SU-DHL-6 (cell line): ENCODE data around the gene PIGO.
A peak's percentile ranks its signal among the peaks of the same experiment; 100 is the strongest.

Source experiments
- H2AFZ ChIP-seq: fragments of 200-600 bp; sonication (generic); 2 replicates; pipeline ENCODE4 v1.6.1; 2014; ENCODE audit warnings: low read depth, mild to moderate bottlenecking, moderate library complexity, mixed read lengths, antibody characterized with exemption, low read length; ENCODE audit not compliant: severe bottlenecking
- H3F3A ChIP-seq: fragments of 200-600 bp; shearing (Covaris generic); 2 replicates; pipeline ENCODE4 v1.6.0; 2016; ENCODE audit warnings: antibody characterized with exemption, mild to moderate bottlenecking; ENCODE audit not compliant: insufficient read depth
- H3K27ac ChIP-seq: fragments of 200-600 bp; sonication (generic); 2 replicates; pipeline ENCODE4 v1.5.1; 2016; ENCODE audit warnings: low read depth, mild to moderate bottlenecking, low read length, moderate library complexity, mixed read lengths
- H3K27me3 ChIP-seq: fragments of 200-600 bp; sonication (generic), shearing (Covaris generic); 2 replicates; pipeline ENCODE4 v1.6.0; 2014; ENCODE audit warnings: mild to moderate bottlenecking, low read length
- H3K36me3 ChIP-seq: fragments of 200-600 bp; sonication (generic); 2 replicates; pipeline ENCODE4 v1.6.1; 2014; ENCODE audit warnings: mild to moderate bottlenecking, low read length, mixed read lengths
- H3K4me2 ChIP-seq: fragments of 300-600, 200-600 bp; shearing (Covaris generic), sonication (generic); 2 replicates; pipeline ENCODE4 v1.6.0; 2014; ENCODE audit warnings: low read length, low read depth, mild to moderate bottlenecking; ENCODE audit not compliant: poor library complexity, severe bottlenecking
- H3K4me3 ChIP-seq: fragments of 200-600 bp; sonication (generic); 2 replicates; pipeline ENCODE4 v1.5.1; 2014; ENCODE audit warnings: antibody characterized with exemption, low read length, mild to moderate bottlenecking, mixed read lengths; ENCODE audit not compliant: insufficient read depth, poor library complexity, severe bottlenecking
- H3K79me2 ChIP-seq: fragments of 200-600 bp; sonication (generic); 2 replicates; pipeline ENCODE4 v1.6.1; 2014; ENCODE audit warnings: mild to moderate bottlenecking, low read length, moderate library complexity; ENCODE audit not compliant: insufficient read depth
- H3K9ac ChIP-seq: fragments of 200-600 bp; sonication (generic); 2 replicates; pipeline ENCODE4 v1.7.0; 2014; ENCODE audit warnings: mild to moderate bottlenecking, low read length
- H3K9me2 ChIP-seq: fragments of 200-600 bp; sonication (generic); replicated peaks from 2 replicates; pipeline ENCODE4 v1.6.1; 2014; ENCODE audit warnings: low read length; ENCODE audit not compliant: insufficient read depth
- H3K9me3 ChIP-seq: fragments of 200-600 bp; sonication (generic); 2 replicates; pipeline ENCODE4 v1.6.1; 2014; ENCODE audit warnings: low read length, mixed read lengths; ENCODE audit not compliant: insufficient read depth
- H4K20me1 ChIP-seq: fragments of 200-600 bp; sonication (generic); 2 replicates; pipeline ENCODE4 v1.6.1; 2014; ENCODE audit warnings: low read depth, mild to moderate bottlenecking, antibody characterized with exemption, low read length, moderate library complexity, mixed read lengths
- CTCF ChIP-seq: fragments of 200-600 bp; sonication (generic); IDR thresholded peaks from one replicate; pipeline ENCODE4 v1.5.1; 2017; ENCODE audit warnings: antibody characterized with exemption, mild to moderate bottlenecking, low read length, moderate library complexity; ENCODE audit not compliant: insufficient read depth, poor library complexity, severe bottlenecking
- EZH2phosphoT487 ChIP-seq: fragments of 200-600 bp; sonication (generic), shearing (Covaris generic); conservative IDR thresholded peaks from 2 replicates; pipeline ENCODE4 v1.6.1; 2018; ENCODE audit warnings: mild to moderate bottlenecking, antibody characterized with exemption, low read length, moderate library complexity, mixed read lengths

Gene PIGO

DNA sequence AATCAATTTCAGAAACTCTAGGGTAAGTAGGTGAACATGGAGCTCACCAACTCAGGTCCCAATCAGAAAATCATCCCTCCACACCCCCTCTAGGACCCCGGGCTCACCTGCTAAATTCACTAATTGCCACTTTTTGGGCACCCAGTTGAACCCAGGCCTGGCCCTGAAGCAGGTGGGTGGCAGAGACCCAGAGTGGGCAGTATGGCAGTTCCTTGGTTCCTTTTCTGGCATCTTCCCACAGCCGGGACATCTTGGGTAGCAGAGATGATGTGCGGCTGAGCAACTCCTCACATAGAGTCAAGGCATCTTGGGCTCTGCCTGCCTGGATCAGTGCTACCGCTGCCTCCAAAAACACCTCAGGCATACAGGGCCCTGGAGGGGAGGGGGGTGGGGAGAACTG lies 21.0 kb downstream of the PIGO start:
- Histone ChIP-seq H3K27me3 (no peaks in the 10 kb centered on the region), H3K4me3 (no peak overlapping the region), H4K20me1 (peaks cover 10% of the 10 kb centered on the region), H3K4me2 (no peak overlapping the region), H3K27ac (no peak overlapping the region), H3K9me2 (no peaks in the 10 kb centered on the region), H2AFZ (no peak overlapping the region), H3K79me2 (peaks cover 38% of the 10 kb centered on the region), H3K36me3 (peaks cover 3% of the 10 kb centered on the region; the same call in 1 of the 2 replicates), H3K9ac (no peak overlapping the region), H3K9me3 (no peaks in the 10 kb centered on the region), H3F3A (peaks cover 24% of the 10 kb centered on the region)
- TF ChIP-seq CTCF (no peak), EZH2phosphoT487 (no peak)

DNA sequence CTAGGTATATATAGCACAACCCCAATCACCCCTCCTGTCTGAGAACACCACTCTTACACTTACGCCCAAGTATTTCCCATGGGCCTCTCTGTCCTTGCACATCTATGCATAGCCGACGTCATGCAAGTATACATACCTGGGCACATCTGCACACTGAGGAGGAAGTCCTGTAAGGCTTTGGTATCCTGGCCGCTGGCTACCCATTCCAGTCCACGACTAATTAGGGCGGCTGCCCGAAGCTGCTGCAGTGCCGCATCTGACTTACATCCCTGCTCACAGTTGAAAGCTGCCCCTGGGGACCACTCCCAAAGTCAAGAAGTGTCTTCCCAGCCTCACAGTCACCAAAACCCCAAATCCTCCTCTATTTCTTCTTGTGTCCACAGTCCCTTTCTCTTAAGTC lies 21.6 kb downstream of the PIGO start:
- no peak overlapping the region for H3K27ac ChIP-seq
- no peak overlapping the region for H3K4me2 ChIP-seq
- H3K4me3 ChIP-seq, result no peak overlapping the region
- TF ChIP-seq EZH2phosphoT487 (no peak), CTCF (no peak)
- H3F3A ChIP-seq, result peaks cover 20% of the 10 kb centered on the region
- H4K20me1 ChIP-seq, result peaks cover 16% of the 10 kb centered on the region
- H3K9ac ChIP-seq, result no peak overlapping the region
- H3K79me2 ChIP-seq, result peaks cover 43% of the 10 kb centered on the region
- no peaks in the 10 kb centered on the region for H3K9me2 ChIP-seq
- no peaks in the 10 kb centered on the region for H3K9me3 ChIP-seq
- H2AFZ ChIP-seq, result no peak overlapping the region
- H3K27me3 ChIP-seq, result no peaks in the 10 kb centered on the region
- H3K36me3 ChIP-seq, result peaks cover 3% of the 10 kb centered on the region; the same call in 1 of the 2 replicates

- peaks cover 20% of the 10 kb centered on the region for H4K20me1 ChIP-seq
- H3K9me3 ChIP-seq, result no peaks in the 10 kb centered on the region
- TF ChIP-seq EZH2phosphoT487, result no peak
- no peak for TF ChIP-seq CTCF
- H3K4me3 ChIP-seq, result no peak overlapping the region
- H3K36me3 ChIP-seq, result peaks cover 3% of the 10 kb centered on the region; the same call in 1 of the 2 replicates
- no peak overlapping the region for H3K4me2 ChIP-seq
- H3K9ac ChIP-seq, result no peak overlapping the region
- H2AFZ ChIP-seq, result no peak overlapping the region
- peaks cover 20% of the 10 kb centered on the region for H3F3A ChIP-seq
- no peak overlapping the region for H3K27ac ChIP-seq
- H3K9me2 ChIP-seq, result no peaks in the 10 kb centered on the region
- peaks cover 46% of the 10 kb centered on the region for H3K79me2 ChIP-seq
- no peaks in the 10 kb centered on the region for H3K27me3 ChIP-seq
Measured at GRCh38 chr9:35074141-35074540, 22.2 kb downstream of the PIGO start.

DNA sequence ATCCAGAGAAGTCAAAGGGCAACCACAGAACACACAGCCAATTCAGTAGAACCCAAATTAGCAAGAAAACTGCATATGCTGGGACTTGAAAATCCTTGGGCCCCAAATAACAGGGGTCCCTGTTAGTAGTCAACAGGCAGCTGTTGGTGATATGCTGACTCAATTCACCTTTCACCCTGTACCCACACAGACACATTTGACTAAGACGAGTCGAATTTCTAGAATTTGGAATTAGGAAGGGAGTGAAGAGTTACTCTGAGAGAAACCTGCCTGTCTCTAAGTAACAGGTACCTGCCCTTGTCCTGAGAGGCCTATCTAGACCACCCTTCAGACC lies 23.1 kb downstream of the PIGO start:
- TF ChIP-seq CTCF, result no peak
- TF ChIP-seq EZH2phosphoT487, result no peak
- no peaks in the 10 kb centered on the region for H3K9me3 ChIP-seq
- H3K9me2 ChIP-seq, result no peaks in the 10 kb centered on the region
- H3K27me3 ChIP-seq, result no peaks in the 10 kb centered on the region
- peaks cover 3% of the 10 kb centered on the region; the same call in 1 of the 2 replicates for H3K36me3 ChIP-seq
- peaks cover 29% of the 10 kb centered on the region for H4K20me1 ChIP-seq
- peak overlapping the region; percentile 36 for H2AFZ ChIP-seq
- H3K4me2 ChIP-seq, result peak overlapping the region; percentile 44
- 0 out of 2 replicates have a peak overlapping the region, but pooled peaks have one; percentile 2 for H3K9ac ChIP-seq
- H3F3A ChIP-seq, result peaks cover 20% of the 10 kb centered on the region
- H3K4me3 ChIP-seq, result no peak overlapping the region
- peak overlapping the region; percentile 22 for H3K27ac ChIP-seq
- peaks cover 46% of the 10 kb centered on the region for H3K79me2 ChIP-seq
